ENCODE results near the gene ARIH1. TPM values are rescaled to one million over a fixed set of nuclear protein-coding genes. Genes with fewer than 3 reads are reported as not detected.
A peak's percentile ranks its signal among the peaks of the same experiment; 100 is the strongest.
"Not testable (repeated sequence)": the region's sequence is repeated elsewhere in the genome, so short reads cannot be mapped to it uniquely, and the experiment has no call there.

Gene ARIH1
- total and polyA plus RNA-seq, 2 donors (not counting 1 experiment from before 2014, with no cell fraction given) = 27.9 to 199 TPM

GRCh38 chr15:72628249-72629067, 154.3 kb downstream of the ARIH1 start:
- H3K9me3 ChIP-seq (ENCODE audit: control extremely low read depth in 1 of 3, control insufficient read depth in 2 of 3, insufficient read depth in 1 of 3, low read length in 2 of 3); H3K4me1 ChIP-seq (ENCODE audit: control insufficient read depth in 2 of 2, insufficient read depth in 2 of 2, low read length in 2 of 2); H2AFZ ChIP-seq (ENCODE audit: insufficient read depth, low read depth, low read length, poor library complexity, severe bottlenecking); H3K4me2 ChIP-seq (replicated peaks; ENCODE audit: low read depth, low read length, poor library complexity, severe bottlenecking); intact Hi-C loops (cut with micrococcal nuclease); H4K20me1 ChIP-seq (ENCODE audit: control insufficient read depth, insufficient read depth, low read length, poor library complexity, severe bottlenecking); H3K79me2 ChIP-seq (ENCODE audit: control insufficient read depth, insufficient read depth, low read length); CTCF ChIA-PET; H3K4me1 Mint-ChIP-seq; H3K27me3 ChIP-seq (replicated peaks in 1 of 4; ENCODE audit: control extremely low read depth in 1 of 4, control insufficient read depth in 3 of 4, insufficient read depth in 4 of 4, low read length in 3 of 4); H3K27me3 Mint-ChIP-seq; H3K4me3 Mint-ChIP-seq; ATAC-seq (ENCODE audit: low read depth); H3K4me3 ChIP-seq (ENCODE audit: control extremely low read depth in 1 of 5, extremely low read depth in 1 of 5, insufficient read depth in 1 of 5, low read depth in 2 of 5, low read length in 4 of 5); DNase-seq; H3K27ac Mint-ChIP-seq; H3K9me3 Mint-ChIP-seq (ENCODE audit: insufficient read depth); H3K9ac ChIP-seq (ENCODE audit: low read length); H3K27ac ChIP-seq (ENCODE audit: low read length in 2 of 2); POLR2A ChIA-PET; H3K36me3 ChIP-seq (replicated peaks in 1 of 2; ENCODE audit: control extremely low read depth in 1 of 2, control insufficient read depth in 1 of 2, extremely low read depth in 1 of 2, insufficient read depth in 2 of 2, low read length in 1 of 2): not testable (repeated sequence)
- WGBS (ENCODE audit: insufficient coverage) = 95% methylated on average over 8 of the region's 11 CpGs

GRCh38 chr15:72629068-72629570, 155.0 kb downstream of the ARIH1 start:
- H3K27ac ChIP-seq (ENCODE audit: low read length in 2 of 2); H3K4me1 Mint-ChIP-seq; H3K9me3 ChIP-seq (ENCODE audit: control extremely low read depth in 1 of 3, control insufficient read depth in 2 of 3, insufficient read depth in 1 of 3, low read length in 2 of 3); H3K9me3 Mint-ChIP-seq (ENCODE audit: insufficient read depth); H3K4me2 ChIP-seq (replicated peaks; ENCODE audit: low read depth, low read length, poor library complexity, severe bottlenecking); CTCF ChIA-PET; H3K79me2 ChIP-seq (ENCODE audit: control insufficient read depth, insufficient read depth, low read length); H2AFZ ChIP-seq (ENCODE audit: insufficient read depth, low read depth, low read length, poor library complexity, severe bottlenecking); H3K36me3 ChIP-seq (replicated peaks in 1 of 2; ENCODE audit: control extremely low read depth in 1 of 2, control insufficient read depth in 1 of 2, extremely low read depth in 1 of 2, insufficient read depth in 2 of 2, low read length in 1 of 2); H3K9ac ChIP-seq (ENCODE audit: low read length); H3K27me3 ChIP-seq (replicated peaks in 1 of 4; ENCODE audit: control extremely low read depth in 1 of 4, control insufficient read depth in 3 of 4, insufficient read depth in 4 of 4, low read length in 3 of 4); H4K20me1 ChIP-seq (ENCODE audit: control insufficient read depth, insufficient read depth, low read length, poor library complexity, severe bottlenecking); intact Hi-C loops (cut with micrococcal nuclease); H3K4me3 Mint-ChIP-seq; H3K4me1 ChIP-seq (ENCODE audit: control insufficient read depth in 2 of 2, insufficient read depth in 2 of 2, low read length in 2 of 2); H3K27ac Mint-ChIP-seq; ATAC-seq (ENCODE audit: low read depth); DNase-seq; POLR2A ChIA-PET; H3K4me3 ChIP-seq (ENCODE audit: control extremely low read depth in 1 of 5, extremely low read depth in 1 of 5, insufficient read depth in 1 of 5, low read depth in 2 of 5, low read length in 4 of 5); H3K27me3 Mint-ChIP-seq: not testable (repeated sequence)
- WGBS (ENCODE audit: insufficient coverage) = 85% methylated on average over 5 of the region's 7 CpGs

DNA sequence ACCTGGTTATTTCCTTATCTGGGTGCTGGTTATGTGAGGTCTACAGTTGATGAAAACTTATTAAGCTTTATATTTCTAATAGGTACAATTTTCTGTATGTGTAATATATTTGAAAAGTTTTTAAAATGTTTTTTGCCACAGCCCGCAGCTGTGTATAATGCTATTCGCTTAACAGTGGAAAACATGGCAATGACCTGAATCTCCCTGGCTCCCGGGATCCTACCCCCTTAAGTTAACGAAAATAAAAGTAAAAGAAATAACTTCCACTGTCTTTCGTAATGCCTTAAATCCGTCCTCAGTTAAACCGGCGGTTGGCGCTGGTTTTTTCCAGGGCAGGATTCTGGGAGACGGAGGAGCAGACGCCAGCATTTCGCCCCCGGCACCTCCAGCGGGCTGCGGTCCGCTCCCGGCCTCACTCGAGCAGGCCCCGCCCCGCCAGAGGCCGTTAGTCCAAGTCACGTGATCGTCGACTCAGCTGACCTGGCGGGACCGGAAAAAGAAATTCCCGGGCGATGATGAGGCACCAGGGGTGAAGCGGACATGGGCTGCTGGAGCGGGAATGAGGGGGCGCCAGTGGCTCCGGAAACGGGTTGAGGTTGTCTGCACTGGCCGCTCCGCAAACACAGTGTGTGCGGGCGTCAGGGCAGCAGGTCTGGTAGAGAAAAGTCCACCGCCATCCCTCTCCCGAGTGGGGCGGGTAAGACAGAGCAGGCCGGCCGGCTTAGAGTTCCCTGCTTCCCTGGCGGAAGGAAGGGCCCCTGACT, 162.6 kb downstream of the ARIH1 start:
- H3K9me3 ChIP-seq (ENCODE audit: control extremely low read depth in 1 of 3, control insufficient read depth in 2 of 3, insufficient read depth in 1 of 3, low read length in 2 of 3); H3K27me3 ChIP-seq (replicated peaks in 1 of 4; ENCODE audit: control extremely low read depth in 1 of 4, control insufficient read depth in 3 of 4, insufficient read depth in 4 of 4, low read length in 3 of 4); H3K27ac Mint-ChIP-seq; CTCF ChIA-PET; H3K4me1 ChIP-seq (ENCODE audit: control insufficient read depth in 2 of 2, insufficient read depth in 2 of 2, low read length in 2 of 2); H3K9me3 Mint-ChIP-seq (ENCODE audit: insufficient read depth); H3K27me3 Mint-ChIP-seq; H3K4me1 Mint-ChIP-seq; H4K20me1 ChIP-seq (ENCODE audit: control insufficient read depth, insufficient read depth, low read length, poor library complexity, severe bottlenecking); POLR2A ChIA-PET; H3K4me3 Mint-ChIP-seq; intact Hi-C loops (cut with micrococcal nuclease); H3K36me3 ChIP-seq (replicated peaks in 1 of 2; ENCODE audit: control extremely low read depth in 1 of 2, control insufficient read depth in 1 of 2, extremely low read depth in 1 of 2, insufficient read depth in 2 of 2, low read length in 1 of 2); H3K4me2 ChIP-seq (replicated peaks; ENCODE audit: low read depth, low read length, poor library complexity, severe bottlenecking); H3K27ac ChIP-seq (ENCODE audit: low read length in 2 of 2); H3K79me2 ChIP-seq (ENCODE audit: control insufficient read depth, insufficient read depth, low read length): not testable (repeated sequence)
- no CpG with 5 or more reads among the region's 43 CpGs for WGBS (ENCODE audit: insufficient coverage)
- Histone ChIP-seq H3K9ac (ENCODE audit: low read length) (peak overlapping the region; percentile 37), H3K4me3 (ENCODE audit: control extremely low read depth in 1 of 5, extremely low read depth in 1 of 5, insufficient read depth in 1 of 5, low read depth in 2 of 5, low read length in 4 of 5) (peak overlapping the region in 3 of 5 experiments; percentile 31 to 44 (median 35)), H2AFZ (ENCODE audit: insufficient read depth, low read depth, low read length, poor library complexity, severe bottlenecking) (peak overlapping the region; percentile 54)
- DNase-seq (peak; percentile 74), ATAC-seq (ENCODE audit: low read depth) (peak; percentile 80)

Measured in B cell (primary cell).